Adrenal gland (tissue), 5 donors: ENCODE measurements around the gene RIPOR3.

Source experiments
- CTCF ChIP-seq, 6 experiments: fragments of 450-650 bp in 4 of 6; fragments of 200-600 bp in 2 of 6; sonication (generic) in 1 of 6; IDR thresholded peaks; 1 replicate in 5 of 6; 2 replicates in 1 of 6; pipeline versions ENCODE4 v1.5.1 to v1.8.0; 2016 to 2021; ENCODE audit warnings: antibody characterized with exemption in 6 of 6, mild to moderate bottlenecking in 2 of 6, moderate library complexity in 1 of 6
- POLR2A ChIP-seq, 2 donors: fragments of 450-650 bp; IDR thresholded peaks; one replicate each; pipeline ENCODE4 v1.6.1; 2017; ENCODE audit warnings: antibody characterized with exemption in 2 of 2, mild to moderate bottlenecking in 2 of 2, moderate library complexity in 1 of 2
- donor health status: DM: no; HTN: no; CAD: no.

DNA sequence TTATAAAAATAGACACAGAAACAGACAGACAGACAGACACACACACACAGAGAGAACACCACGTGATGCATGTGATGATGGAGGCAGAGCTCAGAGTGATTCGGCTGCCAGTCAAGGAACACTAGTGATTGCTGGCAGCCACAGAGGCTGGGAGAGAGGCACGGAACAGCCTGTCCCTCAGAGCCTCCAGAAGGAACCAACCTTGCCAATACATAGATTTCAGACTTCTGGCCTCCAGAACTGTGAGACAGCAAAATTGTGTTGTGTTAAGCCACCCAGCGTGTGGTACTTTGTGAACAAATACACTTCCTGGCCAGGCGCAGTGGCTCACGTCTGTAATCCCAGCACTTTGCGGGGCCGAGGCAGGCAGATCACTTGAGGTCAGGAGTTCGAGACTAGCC is 30.5 kb upstream of the RIPOR3 start:
- TF ChIP-seq CTCF (IDR thresholded peaks at IDR 0.05), result no peak
- TF ChIP-seq POLR2A (IDR thresholded peaks at IDR 0.05), result no peak
